Measurements from ENCODE around the gene DCLRE1C. TPM values are rescaled to one million over a fixed set of nuclear protein-coding genes. Genes with fewer than 3 reads are reported as not detected.
"Not testable (repeated sequence)": the region's sequence is repeated elsewhere in the genome, so short reads cannot be mapped to it uniquely, and the experiment has no call there.

The DCLRE1C gene
- total RNA-seq (2014; rRNA removed; shearing (Covaris generic)) (7.5 and 8.2 TPM in 2 replicates), polyA plus RNA-seq (2016; fragmentation: Nextera tagmentation; extraction: Ambion mirVana) (9.8 and 11.3 TPM in 2 replicates)

- Histone ChIP-seq H3K4me2 (ENCODE audit: unreplicated experiment) (peak within 1 kb of the TSS; percentile 93), H3K4me3 (peak within 1 kb of the TSS; percentile 85), H4K20me1 (ENCODE audit: insufficient read depth) (no peaks in the 10 kb centered on the region), H3K27me3 (replicated peaks; ENCODE audit: insufficient read depth) (no peaks in the 10 kb centered on the region), H2AFZ (peak within 1 kb of the TSS; percentile 94), H3K27ac (peak within 1 kb of the TSS; percentile 91), H3K9me2 (ENCODE audit: insufficient read depth) (no peaks in the 10 kb centered on the region), H3K9ac (peak within 1 kb of the TSS; percentile 91), H3K36me3 (ENCODE audit: low read depth) (no peaks in the 10 kb centered on the region), H3F3A (ENCODE audit: insufficient read depth) (peaks cover 26% of the 10 kb centered on the region), H3K79me2 (ENCODE audit: insufficient read depth) (peaks cover 40% of the 10 kb centered on the region), H3K9me3 (ENCODE audit: low read depth) (no peaks in the 10 kb centered on the region), H3K4me1 (ENCODE audit: insufficient read depth) (peaks cover 9% of the 10 kb centered on the region)
- in situ Hi-C loops (cut with MboI), result no loop called here
- DNase-seq, result peak; percentile 96
- TF ChIP-seq EZH2phosphoT487 (IDR thresholded peaks at IDR 0.05; ENCODE audit: insufficient read depth, low read depth) (no peak), EZH2 (IDR thresholded peaks at IDR 0.05; ENCODE audit: insufficient read depth, poor library complexity, severe bottlenecking) (no peak)
- 0 to 1% methylated on average over 44 to 45 of the region's 45 CpGs for WGBS, 2 experiments (ENCODE audit: low coverage in 1 of 2, low lambda C conversion rate in 2 of 2, missing lambda C conversion rate in 2 of 2)
These were observed at the start of gene DCLRE1C for GRCh38 chr10:14954001-14954770. TSS of gene DCLRE1C (minus strand) at chr10:14954096. CDS start at chr10:14954010, 86 bp downstream.

- Histone ChIP-seq H2AFZ (no peak overlapping the region), H3K9me3 (ENCODE audit: low read depth) (no peaks in the 10 kb centered on the region), H3F3A (ENCODE audit: insufficient read depth) (no peaks in the 10 kb centered on the region), H3K79me2 (ENCODE audit: insufficient read depth) (no peaks in the 10 kb centered on the region), H3K9me2 (ENCODE audit: insufficient read depth) (no peaks in the 10 kb centered on the region), H3K4me1 (ENCODE audit: insufficient read depth) (no peaks in the 10 kb centered on the region), H3K9ac (no peak overlapping the region), H4K20me1 (ENCODE audit: insufficient read depth) (no peaks in the 10 kb centered on the region), H3K27ac (no peak overlapping the region), H3K27me3 (replicated peaks; ENCODE audit: insufficient read depth) (no peaks in the 10 kb centered on the region), H3K4me2 (ENCODE audit: unreplicated experiment) (no peak overlapping the region), H3K36me3 (ENCODE audit: low read depth) (no peaks in the 10 kb centered on the region), H3K4me3 (no peak overlapping the region)
- no peak for TF ChIP-seq EZH2phosphoT487 (IDR thresholded peaks at IDR 0.05; ENCODE audit: insufficient read depth, low read depth)
- DNase-seq, result no peak
- 60 to 72% methylated on average over 41 to 49 of the region's 50 CpGs for WGBS, 2 experiments (ENCODE audit: low coverage in 1 of 2, low lambda C conversion rate in 2 of 2, missing lambda C conversion rate in 2 of 2)
- in situ Hi-C loops (cut with MboI), result no loop called here
These were observed 42.2 kb upstream of the DCLRE1C start for GRCh38 chr10:14995964-14996565.

- DNase-seq, result not testable (repeated sequence)
- 62 to 64% methylated on average over 24 to 32 of the region's 32 CpGs for WGBS, 2 experiments (ENCODE audit: low coverage in 1 of 2, low lambda C conversion rate in 2 of 2, missing lambda C conversion rate in 2 of 2)
These were observed 39.9 kb upstream of the DCLRE1C start for GRCh38 chr10:14993500-14994455.

GRCh38 chr10:14992336-14992735, 38.4 kb upstream of the DCLRE1C start:
- H3K9me2 ChIP-seq (ENCODE audit: insufficient read depth); H2AFZ ChIP-seq; H3K27ac ChIP-seq; H4K20me1 ChIP-seq (ENCODE audit: insufficient read depth); H3K4me1 ChIP-seq (ENCODE audit: insufficient read depth); H3K4me2 ChIP-seq (ENCODE audit: unreplicated experiment); in situ Hi-C loops (cut with MboI); H3K9ac ChIP-seq; H3K79me2 ChIP-seq (ENCODE audit: insufficient read depth); DNase-seq; H3K4me3 ChIP-seq; H3K27me3 ChIP-seq (replicated peaks; ENCODE audit: insufficient read depth); H3F3A ChIP-seq (ENCODE audit: insufficient read depth); H3K9me3 ChIP-seq (ENCODE audit: low read depth); H3K36me3 ChIP-seq (ENCODE audit: low read depth): not testable (repeated sequence)
- 76 to 77% methylated on average over 9 of the region's 9 CpGs for WGBS, 2 experiments (ENCODE audit: low coverage in 1 of 2, low lambda C conversion rate in 2 of 2, missing lambda C conversion rate in 2 of 2)

More at GRCh38 chr10:14993500-14994455, 39.9 kb upstream of the DCLRE1C start:
- H3K9ac ChIP-seq; H3K4me2 ChIP-seq (ENCODE audit: unreplicated experiment); H3K9me3 ChIP-seq (ENCODE audit: low read depth); H3F3A ChIP-seq (ENCODE audit: insufficient read depth); H2AFZ ChIP-seq; H3K27me3 ChIP-seq (replicated peaks; ENCODE audit: insufficient read depth); H3K4me1 ChIP-seq (ENCODE audit: insufficient read depth); H3K36me3 ChIP-seq (ENCODE audit: low read depth); H3K27ac ChIP-seq; H4K20me1 ChIP-seq (ENCODE audit: insufficient read depth); H3K4me3 ChIP-seq; in situ Hi-C loops (cut with MboI); H3K79me2 ChIP-seq (ENCODE audit: insufficient read depth); H3K9me2 ChIP-seq (ENCODE audit: insufficient read depth): not testable (repeated sequence)

- WGBS, 2 experiments (ENCODE audit: low coverage in 1 of 2, low lambda C conversion rate in 2 of 2, missing lambda C conversion rate in 2 of 2), result 44 to 50% methylated on average over 16 to 19 of the region's 19 CpGs
- H2AFZ ChIP-seq; H3K27ac ChIP-seq; H3F3A ChIP-seq (ENCODE audit: insufficient read depth); H3K4me3 ChIP-seq; in situ Hi-C loops (cut with MboI); H3K36me3 ChIP-seq (ENCODE audit: low read depth); H3K4me2 ChIP-seq (ENCODE audit: unreplicated experiment); H3K4me1 ChIP-seq (ENCODE audit: insufficient read depth); H3K9me2 ChIP-seq (ENCODE audit: insufficient read depth); H4K20me1 ChIP-seq (ENCODE audit: insufficient read depth); H3K27me3 ChIP-seq (replicated peaks; ENCODE audit: insufficient read depth); H3K79me2 ChIP-seq (ENCODE audit: insufficient read depth); H3K9ac ChIP-seq; H3K9me3 ChIP-seq (ENCODE audit: low read depth): not testable (repeated sequence)
- DNase-seq, result peak; percentile 14
These were observed 37.3 kb upstream of the DCLRE1C start for GRCh38 chr10:14991035-14991749.

GRCh38 chr10:14989552-14989951, 35.7 kb upstream of the DCLRE1C start:
- in situ Hi-C loops (cut with MboI); H3K27ac ChIP-seq; H3K9me2 ChIP-seq (ENCODE audit: insufficient read depth); H3K9me3 ChIP-seq (ENCODE audit: low read depth); H3K79me2 ChIP-seq (ENCODE audit: insufficient read depth); H3K27me3 ChIP-seq (replicated peaks; ENCODE audit: insufficient read depth); H3K4me2 ChIP-seq (ENCODE audit: unreplicated experiment); DNase-seq; H3K36me3 ChIP-seq (ENCODE audit: low read depth); H2AFZ ChIP-seq; H3K9ac ChIP-seq; H3K4me3 ChIP-seq; H4K20me1 ChIP-seq (ENCODE audit: insufficient read depth); H3F3A ChIP-seq (ENCODE audit: insufficient read depth); H3K4me1 ChIP-seq (ENCODE audit: insufficient read depth): not testable (repeated sequence)
- 86 to 90% methylated on average over 6 of the region's 6 CpGs for WGBS, 2 experiments (ENCODE audit: low coverage in 1 of 2, low lambda C conversion rate in 2 of 2, missing lambda C conversion rate in 2 of 2)

All from GM23248 (cell line).